ENCODE results near the gene SNRNP27. TPM values are rescaled to one million over a fixed set of nuclear protein-coding genes. Genes with fewer than 3 reads are reported as not detected.

Gene SNRNP27
- total and polyA plus RNA-seq, 9 of the 15 experiments (the other 6 are each of a cell fraction or from before 2014, with no cell fraction given), result 29.2 to 102 (median 65.7) TPM

DNA sequence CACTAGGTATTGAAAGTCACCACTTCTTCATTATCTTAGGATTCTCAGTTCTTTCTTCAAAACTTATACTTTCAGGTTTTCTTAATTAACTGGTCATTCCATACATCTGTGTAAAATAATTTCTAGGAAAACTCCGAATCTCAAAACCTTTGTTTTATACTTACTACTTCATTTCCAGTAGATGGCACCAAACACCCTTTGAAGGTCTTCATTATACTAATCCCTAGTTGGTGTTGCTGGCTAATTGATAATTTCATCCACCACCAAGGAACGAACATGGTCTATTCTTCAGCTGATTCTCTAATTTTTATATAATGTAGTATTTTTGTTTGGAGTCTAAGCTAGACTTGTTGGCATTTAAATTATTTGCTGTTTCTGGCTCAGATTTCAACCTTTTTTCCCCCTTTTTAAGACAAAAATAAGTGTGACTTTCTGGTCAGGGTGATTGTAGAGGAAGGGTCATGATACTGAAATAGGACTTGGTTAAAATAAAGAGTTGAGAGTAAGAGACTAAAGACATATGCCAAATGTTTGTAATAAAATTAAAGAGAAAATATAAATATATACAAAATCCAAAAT lies 18.3 kb downstream of the SNRNP27 start (continued):
- TF ChIP-seq SRSF9 (IDR thresholded peaks at IDR 0.05; ENCODE audit: borderline replicate concordance, low read depth, low read length), result no peak
- TF ChIP-seq NFIC (IDR thresholded peaks at IDR 0.05), result no peak
- TF ChIP-seq, protein P1, sequence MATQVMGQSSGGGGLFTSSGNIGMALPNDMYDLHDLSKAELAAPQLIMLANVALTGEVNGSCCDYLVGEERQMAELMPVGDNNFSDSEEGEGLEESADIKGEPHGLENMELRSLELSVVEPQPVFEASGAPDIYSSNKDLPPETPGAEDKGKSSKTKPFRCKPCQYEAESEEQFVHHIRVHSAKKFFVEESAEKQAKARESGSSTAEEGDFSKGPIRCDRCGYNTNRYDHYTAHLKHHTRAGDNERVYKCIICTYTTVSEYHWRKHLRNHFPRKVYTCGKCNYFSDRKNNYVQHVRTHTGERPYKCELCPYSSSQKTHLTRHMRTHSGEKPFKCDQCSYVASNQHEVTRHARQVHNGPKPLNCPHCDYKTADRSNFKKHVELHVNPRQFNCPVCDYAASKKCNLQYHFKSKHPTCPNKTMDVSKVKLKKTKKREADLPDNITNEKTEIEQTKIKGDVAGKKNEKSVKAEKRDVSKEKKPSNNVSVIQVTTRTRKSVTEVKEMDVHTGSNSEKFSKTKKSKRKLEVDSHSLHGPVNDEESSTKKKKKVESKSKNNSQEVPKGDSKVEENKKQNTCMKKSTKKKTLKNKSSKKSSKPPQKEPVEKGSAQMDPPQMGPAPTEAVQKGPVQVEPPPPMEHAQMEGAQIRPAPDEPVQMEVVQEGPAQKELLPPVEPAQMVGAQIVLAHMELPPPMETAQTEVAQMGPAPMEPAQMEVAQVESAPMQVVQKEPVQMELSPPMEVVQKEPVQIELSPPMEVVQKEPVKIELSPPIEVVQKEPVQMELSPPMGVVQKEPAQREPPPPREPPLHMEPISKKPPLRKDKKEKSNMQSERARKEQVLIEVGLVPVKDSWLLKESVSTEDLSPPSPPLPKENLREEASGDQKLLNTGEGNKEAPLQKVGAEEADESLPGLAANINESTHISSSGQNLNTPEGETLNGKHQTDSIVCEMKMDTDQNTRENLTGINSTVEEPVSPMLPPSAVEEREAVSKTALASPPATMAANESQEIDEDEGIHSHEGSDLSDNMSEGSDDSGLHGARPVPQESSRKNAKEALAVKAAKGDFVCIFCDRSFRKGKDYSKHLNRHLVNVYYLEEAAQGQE (IDR thresholded peaks at IDR 0.05; ENCODE audit: borderline replicate concordance), result peak; percentile 83; the same call in 1 of the 2 replicates
- TF ChIP-seq, protein P1 (CRISPR knock-in tag; IDR thresholded peaks at IDR 0.05; ENCODE audit: low read depth), result no peak
- no peak for TF ChIP-seq ZC3H4 (CRISPR knock-in tag; IDR thresholded peaks at IDR 0.05; ENCODE audit: borderline replicate concordance)
- no peak for TF ChIP-seq ZNF146 (CRISPR knock-in tag; IDR thresholded peaks at IDR 0.05; ENCODE audit: unreplicated experiment)
- TF ChIP-seq, protein P2, sequence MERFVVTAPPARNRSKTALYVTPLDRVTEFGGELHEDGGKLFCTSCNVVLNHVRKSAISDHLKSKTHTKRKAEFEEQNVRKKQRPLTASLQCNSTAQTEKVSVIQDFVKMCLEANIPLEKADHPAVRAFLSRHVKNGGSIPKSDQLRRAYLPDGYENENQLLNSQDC (CRISPR knock-in tag; IDR thresholded peaks at IDR 0.05), result no peak
- TF ChIP-seq ZNF79 (CRISPR knock-in tag; IDR thresholded peaks at IDR 0.05; ENCODE audit: low read depth), result no peak
- TF ChIP-seq ARID1B (IDR thresholded peaks at IDR 0.05), result no peak
- TF ChIP-seq, protein P3, sequence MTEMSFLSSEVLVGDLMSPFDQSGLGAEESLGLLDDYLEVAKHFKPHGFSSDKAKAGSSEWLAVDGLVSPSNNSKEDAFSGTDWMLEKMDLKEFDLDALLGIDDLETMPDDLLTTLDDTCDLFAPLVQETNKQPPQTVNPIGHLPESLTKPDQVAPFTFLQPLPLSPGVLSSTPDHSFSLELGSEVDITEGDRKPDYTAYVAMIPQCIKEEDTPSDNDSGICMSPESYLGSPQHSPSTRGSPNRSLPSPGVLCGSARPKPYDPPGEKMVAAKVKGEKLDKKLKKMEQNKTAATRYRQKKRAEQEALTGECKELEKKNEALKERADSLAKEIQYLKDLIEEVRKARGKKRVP (CRISPR knock-in tag; IDR thresholded peaks at IDR 0.05), result no peak
- TF ChIP-seq, protein P4, sequence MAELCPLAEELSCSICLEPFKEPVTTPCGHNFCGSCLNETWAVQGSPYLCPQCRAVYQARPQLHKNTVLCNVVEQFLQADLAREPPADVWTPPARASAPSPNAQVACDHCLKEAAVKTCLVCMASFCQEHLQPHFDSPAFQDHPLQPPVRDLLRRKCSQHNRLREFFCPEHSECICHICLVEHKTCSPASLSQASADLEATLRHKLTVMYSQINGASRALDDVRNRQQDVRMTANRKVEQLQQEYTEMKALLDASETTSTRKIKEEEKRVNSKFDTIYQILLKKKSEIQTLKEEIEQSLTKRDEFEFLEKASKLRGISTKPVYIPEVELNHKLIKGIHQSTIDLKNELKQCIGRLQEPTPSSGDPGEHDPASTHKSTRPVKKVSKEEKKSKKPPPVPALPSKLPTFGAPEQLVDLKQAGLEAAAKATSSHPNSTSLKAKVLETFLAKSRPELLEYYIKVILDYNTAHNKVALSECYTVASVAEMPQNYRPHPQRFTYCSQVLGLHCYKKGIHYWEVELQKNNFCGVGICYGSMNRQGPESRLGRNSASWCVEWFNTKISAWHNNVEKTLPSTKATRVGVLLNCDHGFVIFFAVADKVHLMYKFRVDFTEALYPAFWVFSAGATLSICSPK (IDR thresholded peaks at IDR 0.05; ENCODE audit: borderline replicate concordance), result no peak
- TF ChIP-seq ZNF121 (CRISPR knock-in tag; conservative IDR thresholded peaks at IDR 0.05), result no peak
- no peak for TF ChIP-seq CBX5 (IDR thresholded peaks at IDR 0.05; ENCODE audit: borderline replicate concordance, low read depth)
- TF ChIP-seq, protein P5, sequence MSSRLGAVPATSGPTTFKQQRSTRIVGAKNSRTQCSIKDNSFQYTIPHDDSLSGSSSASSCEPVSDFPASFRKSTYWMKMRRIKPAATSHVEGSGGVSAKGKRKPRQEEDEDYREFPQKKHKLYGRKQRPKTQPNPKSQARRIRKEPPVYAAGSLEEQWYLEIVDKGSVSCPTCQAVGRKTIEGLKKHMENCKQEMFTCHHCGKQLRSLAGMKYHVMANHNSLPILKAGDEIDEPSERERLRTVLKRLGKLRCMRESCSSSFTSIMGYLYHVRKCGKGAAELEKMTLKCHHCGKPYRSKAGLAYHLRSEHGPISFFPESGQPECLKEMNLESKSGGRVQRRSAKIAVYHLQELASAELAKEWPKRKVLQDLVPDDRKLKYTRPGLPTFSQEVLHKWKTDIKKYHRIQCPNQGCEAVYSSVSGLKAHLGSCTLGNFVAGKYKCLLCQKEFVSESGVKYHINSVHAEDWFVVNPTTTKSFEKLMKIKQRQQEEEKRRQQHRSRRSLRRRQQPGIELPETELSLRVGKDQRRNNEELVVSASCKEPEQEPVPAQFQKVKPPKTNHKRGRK (tag; IDR thresholded peaks at IDR 0.05), result no peak; the same call in 1 of the 2 replicates
- TF ChIP-seq PRMT5 (CRISPR knock-in tag; IDR thresholded peaks at IDR 0.05), result no peak
